HG03039 (cell line): Measurements from ENCODE around the gene NUP62CL.
"Not testable (repeated sequence)": the region's sequence is repeated elsewhere in the genome, so short reads cannot be mapped to it uniquely, and the experiment has no call there.

ENCODE experiments used
- ATAC-seq: cut with Tn5 transposase; IDR thresholded peaks from one replicate; pipeline ENCODE4 v1.9.1; 2021; ENCODE audit warnings: mild to moderate bottlenecking, moderate library complexity; ENCODE audit not compliant: unreplicated experiment

The NUP62CL gene, protein sequence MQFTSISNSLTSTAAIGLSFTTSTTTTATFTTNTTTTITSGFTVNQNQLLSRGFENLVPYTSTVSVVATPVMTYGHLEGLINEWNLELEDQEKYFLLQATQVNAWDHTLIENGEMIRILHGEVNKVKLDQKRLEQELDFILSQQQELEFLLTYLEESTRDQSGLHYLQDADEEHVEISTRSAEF

DNA sequence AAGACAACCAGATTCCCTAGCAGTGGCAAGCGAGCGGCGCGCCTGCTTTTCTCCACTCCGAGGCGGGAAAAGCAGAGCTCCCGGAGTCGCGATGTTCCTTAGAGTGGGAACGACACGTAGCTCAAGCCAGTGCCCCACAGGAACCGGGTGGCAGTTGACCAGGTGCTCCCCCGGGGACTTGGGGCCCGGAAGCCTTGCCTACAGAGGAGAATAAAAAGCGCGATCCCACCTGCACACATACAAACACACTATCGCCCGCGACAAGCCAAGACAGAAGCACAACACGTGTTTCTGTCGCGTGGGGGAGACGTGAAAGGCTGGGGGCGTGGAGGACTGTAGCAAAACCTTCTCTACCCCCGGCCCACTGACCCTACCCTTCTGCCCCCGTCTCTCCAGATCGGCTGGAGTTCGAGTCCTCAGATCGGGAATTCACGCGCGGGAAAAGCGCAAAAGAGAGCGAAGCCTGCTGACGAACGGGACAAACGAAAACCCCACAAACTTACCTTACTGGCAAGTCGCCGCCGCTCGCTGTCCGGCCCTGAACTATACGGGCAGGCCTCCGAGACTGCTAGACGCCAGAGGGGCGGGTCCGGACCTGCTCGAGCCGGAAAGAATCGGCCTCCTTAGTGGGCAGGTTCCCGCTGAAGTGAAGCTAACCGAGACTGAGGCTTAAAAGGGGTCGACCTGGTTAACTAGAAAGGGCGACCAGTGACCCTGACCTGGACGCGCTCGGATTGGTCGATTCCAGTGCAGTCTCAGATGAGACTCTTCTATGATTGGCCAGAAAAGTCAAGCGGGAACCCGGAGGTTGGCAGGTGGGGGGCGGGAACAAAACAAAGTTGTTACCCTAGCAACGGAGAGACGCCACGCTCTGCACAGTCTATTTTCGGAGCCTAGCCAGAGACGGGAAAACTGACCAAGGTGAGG lies at the start of gene NUP62CL, which contains the start of gene DNAAF6:
Gene NUP62CL (minus strand): TSS at position 664 of the 927 bp plus-strand sequence. CDS start 31,287 bp downstream, outside the sequence.
Gene DNAAF6 (plus strand): TSS at position 842 of the 927 bp plus-strand sequence. CDS start 6,265 bp downstream, outside the sequence.
- peak; percentile 98 for ATAC-seq

DNA sequence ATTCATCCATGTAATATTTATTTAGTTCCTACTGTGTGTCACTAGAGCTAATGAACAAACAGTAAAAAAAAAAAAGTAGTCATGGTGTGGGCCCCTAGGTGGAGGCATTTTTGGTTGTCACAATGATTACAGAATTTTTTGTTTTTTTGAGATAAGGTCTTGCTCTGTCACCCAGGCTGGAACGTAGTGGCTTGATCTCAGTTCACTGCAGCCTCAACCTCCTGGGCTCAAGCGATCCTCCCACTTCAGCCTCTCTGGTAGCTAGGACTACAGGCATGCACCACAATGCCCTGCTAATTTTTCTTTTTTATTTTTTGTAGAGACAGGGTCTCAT lies 22.2 kb upstream of the NUP62CL start:
- ATAC-seq = no peak

DNA sequence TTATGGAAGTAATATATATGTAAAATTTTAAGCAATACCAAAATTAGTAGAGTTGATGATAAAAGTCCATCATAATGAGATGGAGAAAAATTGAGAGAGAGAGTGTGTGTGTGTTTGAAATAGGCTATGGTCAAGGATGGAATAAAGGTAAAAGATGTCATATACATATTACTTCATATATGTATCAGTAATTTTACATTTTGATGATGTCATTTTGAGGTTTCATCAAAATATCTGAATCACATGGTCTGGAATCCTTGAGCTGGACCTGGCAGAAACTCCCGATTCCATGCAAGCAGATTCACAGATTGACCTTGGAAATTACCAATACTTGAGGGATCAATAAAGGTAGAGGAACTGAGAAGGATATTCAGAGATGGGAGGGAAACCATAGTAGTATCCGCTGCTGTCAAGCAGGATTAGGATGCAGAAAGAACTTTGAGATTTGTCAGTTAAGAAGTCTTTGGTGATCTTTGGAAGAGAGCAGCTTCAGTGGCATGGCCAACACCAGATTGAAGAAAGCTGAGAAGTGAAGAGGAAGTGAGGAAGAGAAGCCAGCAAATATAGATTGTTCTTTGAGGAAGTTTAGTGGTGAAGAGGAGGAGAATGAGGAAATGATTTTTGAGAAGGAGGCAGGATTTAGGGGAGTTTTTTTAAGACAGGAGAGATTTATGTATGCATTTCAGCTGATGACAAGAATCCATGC lies 21.7 kb upstream of the NUP62CL start:
- no peak for ATAC-seq

DNA sequence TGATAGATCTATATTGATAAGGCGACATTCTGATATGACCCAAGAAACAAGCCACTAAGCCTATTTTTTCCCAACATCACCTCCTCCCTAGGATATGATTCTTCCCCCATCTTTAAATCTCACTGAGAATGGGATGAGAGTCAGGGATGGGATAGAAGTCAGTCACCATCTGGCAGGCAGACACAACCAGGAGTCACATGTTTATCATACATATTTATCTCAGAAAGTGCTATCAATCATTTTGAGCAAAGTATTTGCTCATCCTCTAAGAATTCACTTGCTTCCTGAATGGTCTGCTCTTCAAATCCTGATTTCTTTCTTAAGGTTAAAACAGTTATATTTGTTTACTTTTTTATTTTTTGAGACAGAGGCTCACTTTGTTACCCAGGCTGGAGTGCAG lies 20.5 kb upstream of the NUP62CL start:
- no peak for ATAC-seq

DNA sequence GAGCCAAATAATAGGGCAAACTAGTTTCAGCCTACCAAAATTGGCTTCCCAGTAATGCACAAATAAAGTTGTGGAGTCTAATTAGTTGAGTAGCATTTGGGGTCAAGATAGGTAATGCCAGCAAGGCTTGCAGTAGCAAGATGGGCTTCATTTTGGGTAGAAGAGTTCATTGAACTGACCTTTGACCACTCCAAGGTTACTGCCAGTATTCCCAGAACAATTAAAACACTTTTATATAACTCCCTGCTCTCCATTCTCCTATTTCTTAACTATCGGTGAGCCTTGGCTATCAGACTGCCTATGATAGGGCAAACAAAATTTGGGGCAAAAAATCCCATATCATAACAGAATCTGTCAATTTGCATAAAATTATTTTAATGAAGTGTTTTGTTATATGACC lies 7.2 kb upstream of the NUP62CL start:
- ATAC-seq = no peak

DNA sequence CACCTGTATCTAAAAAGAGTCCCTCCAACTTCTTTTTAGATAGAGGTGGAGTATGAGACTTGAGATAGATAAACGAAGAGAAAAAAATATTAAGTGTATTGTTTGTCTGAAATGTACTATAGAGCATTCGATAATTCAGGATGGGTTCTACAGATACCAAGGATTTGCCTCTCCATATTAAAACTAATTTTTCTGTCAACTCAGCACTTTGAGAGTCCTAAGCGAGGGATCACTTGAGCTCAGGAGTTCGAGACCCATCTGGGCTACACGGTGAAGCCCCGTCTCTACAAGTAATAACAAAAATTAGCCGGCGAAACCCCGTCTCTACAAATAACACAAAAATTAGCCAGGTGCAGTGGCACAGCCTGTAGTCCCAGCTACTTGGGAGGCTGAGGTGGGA lies 1.7 kb upstream of the NUP62CL start:
- no peak for ATAC-seq

DNA sequence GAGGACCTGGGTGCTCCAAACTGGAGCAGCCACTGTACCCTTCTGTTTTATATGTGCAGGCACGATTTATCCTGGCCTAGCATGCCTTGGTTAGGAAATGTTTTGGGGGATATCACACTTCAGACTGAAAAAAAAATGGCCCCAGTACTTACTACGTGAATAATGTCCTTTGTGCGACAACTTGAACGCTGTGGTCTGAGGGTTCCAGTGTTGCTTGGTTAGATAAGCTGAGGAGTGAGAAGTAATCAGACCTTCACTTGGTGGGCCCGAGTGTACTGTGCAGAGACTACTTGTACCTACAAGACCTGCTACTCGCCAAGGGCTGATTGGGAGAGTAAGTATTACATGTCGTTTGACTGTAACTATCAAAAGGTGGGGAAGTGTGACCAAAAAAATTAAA lies 856 bp upstream of the NUP62CL start:
- ATAC-seq = no peak

DNA sequence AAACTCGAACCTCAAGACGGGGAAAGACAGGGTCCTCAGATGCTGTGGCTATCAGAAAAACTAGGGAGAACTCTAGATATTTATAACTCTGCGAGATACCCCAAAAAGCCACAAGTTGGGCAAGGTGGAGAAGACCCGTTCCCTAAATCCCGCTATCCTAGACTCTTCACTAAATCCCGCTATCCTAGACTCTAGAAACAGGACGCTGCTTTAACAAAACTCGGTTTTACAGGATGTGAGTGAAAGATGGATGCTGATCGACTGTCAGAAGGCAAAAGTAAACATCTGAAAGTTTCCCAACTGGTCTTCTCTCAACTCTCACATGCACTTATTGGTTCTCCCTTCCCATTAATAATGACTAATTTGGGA lies 448 bp upstream of the NUP62CL start:
- no peak for ATAC-seq

DNA sequence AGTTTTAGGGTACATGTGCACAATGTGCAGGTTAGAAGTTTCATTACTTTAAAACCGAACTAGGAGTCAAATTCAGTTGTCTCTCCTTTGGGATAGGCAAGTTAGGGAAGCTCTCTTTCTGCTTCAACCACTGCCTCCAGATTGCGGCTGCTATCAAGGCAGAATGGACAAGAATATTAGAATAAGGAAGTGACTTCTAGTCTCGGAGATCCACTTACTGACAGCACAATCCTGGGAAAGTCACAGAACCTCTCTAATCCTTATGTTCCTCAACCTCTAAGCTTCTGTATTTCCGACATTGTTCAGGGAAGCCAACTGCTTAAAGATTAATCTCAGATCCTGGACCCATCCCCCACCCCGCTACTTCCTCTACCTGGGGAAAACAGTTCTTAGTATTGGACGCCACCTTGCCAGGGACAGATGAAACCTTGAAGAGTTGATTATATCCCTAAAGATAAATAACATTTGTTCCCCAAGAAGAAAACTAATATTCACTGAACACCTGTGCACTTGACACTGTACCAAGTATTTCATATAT lies 2.1 kb downstream of the NUP62CL start:
- no peak for ATAC-seq

DNA sequence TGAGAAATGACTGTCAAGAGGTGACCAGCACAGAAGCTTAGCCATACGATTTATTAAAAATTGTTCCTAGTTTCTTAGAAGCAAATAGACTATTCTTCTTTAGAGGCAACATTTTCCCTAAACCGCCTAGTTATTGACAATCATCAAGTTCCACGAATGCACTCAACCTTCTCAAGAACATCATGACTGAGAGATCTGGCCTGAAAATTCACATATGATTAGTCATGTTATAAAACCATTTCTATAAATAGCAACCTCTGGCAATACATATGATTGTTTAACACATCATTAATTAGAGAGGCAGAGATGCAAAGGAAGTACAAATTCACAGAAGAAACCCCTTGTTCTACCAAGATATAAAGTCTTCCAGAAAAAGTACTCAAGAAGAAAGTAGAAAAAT lies 6.7 kb downstream of the NUP62CL start:
- no peak for ATAC-seq

DNA sequence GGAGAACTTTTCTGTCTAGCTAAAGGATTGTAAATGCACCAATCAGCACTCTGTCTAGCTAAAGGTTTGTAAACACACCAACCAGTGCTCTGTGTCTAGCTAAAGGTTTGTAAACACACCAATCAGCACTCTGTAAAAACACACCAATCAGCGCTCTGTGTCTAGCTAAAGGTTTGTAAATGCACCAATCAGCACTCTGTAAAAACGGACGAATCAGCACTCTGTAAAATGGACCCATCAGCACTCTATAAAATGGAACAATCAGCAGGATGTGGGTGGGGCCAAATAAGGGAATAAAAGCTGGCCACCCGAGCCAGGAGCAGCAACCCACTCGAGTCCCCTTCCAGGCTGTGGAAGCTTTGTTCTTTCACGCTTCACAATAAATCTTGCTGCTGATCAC lies 8.2 kb downstream of the NUP62CL start:
- not testable (repeated sequence) for ATAC-seq

DNA sequence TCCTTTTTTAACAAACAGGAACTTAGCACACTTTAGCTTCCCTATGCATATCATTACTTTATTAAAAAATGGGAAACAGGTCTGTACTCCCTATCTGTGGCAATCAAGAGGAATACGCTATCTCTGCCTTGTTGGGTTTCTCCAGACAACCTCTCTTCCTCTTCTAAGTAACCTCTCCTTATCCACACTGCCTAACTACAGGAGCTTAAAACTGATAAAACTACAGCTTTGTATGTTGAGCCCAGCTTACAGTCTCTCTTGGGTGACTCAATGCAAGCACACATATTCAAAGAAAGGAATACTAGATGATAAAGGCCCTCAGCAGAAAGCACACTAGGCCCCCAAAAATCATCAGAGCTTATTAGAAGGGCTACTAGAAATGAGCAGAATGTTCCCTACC lies 8.9 kb downstream of the NUP62CL start:
- no peak for ATAC-seq

DNA sequence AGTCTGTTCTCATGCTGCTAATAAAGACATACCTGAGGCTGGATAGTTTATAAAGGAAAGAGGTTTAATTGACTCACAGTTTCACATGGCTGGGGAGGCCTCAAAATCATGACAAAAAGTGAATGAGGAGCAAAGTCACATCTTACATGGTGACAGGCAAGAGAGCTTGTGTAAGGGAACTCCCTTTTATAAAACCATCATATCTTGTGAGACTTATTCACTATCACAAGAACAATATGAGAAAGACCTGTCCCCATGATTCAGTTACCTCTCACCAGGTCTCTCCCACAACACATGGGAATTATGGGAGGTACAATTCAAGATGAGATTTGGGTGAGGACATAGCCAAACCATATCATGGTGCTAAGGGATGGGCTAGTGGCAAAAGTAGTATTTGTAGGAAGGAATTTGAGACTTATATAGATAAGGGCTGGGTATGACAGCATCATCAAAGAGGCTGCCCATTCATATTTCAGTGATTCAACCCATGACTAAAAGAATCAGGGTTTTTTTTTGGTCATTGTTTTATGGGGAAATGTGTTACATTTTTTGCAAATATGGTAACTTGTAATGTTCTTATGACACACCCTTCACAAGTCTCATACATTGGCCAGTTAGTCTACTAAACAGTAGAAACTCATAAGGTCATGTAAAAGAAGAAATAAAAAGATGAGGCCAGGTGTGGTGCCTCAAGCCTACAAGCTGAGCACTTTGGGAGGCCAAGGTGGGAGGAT lies 34.7 kb downstream of the NUP62CL start:
- no peak for ATAC-seq

DNA sequence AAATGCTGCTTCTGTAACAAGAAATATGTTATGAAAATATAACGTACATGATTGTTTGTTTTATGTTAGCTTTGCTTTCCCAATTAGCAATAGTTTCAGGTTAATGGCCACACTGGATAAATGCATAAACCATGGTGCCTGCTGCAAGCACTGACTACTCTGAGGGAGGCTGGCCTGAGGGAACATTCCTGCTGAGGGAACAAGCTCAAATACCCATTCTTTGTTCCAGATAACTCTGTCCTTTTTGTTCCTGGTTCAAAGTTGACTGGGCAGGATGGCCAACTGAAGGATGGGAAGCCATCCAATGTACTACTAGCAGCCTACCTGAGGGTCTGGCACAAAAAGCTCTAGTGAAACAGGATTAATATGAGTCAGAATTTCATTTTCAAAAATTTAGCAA lies 37.5 kb downstream of the NUP62CL start:
- ATAC-seq = no peak

DNA sequence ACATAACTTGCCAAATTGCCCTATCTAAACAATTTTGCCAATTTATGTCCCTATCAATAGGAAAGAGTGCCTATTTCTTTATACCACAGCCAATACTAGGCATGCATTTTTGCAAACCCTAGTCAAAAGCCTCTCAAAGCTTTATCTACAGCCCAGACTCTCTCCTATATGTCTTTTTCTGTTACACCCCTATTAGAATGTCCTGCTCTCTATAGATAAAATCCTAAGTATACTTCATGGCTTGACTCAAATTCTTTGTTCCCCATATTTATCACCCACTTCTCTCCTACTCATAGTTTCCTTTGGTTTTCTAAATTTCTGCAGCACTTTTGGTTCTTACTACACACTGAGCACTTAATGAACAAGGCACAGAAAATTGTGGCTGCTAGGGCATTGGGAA lies 38.0 kb downstream of the NUP62CL start:
- ATAC-seq = no peak

DNA sequence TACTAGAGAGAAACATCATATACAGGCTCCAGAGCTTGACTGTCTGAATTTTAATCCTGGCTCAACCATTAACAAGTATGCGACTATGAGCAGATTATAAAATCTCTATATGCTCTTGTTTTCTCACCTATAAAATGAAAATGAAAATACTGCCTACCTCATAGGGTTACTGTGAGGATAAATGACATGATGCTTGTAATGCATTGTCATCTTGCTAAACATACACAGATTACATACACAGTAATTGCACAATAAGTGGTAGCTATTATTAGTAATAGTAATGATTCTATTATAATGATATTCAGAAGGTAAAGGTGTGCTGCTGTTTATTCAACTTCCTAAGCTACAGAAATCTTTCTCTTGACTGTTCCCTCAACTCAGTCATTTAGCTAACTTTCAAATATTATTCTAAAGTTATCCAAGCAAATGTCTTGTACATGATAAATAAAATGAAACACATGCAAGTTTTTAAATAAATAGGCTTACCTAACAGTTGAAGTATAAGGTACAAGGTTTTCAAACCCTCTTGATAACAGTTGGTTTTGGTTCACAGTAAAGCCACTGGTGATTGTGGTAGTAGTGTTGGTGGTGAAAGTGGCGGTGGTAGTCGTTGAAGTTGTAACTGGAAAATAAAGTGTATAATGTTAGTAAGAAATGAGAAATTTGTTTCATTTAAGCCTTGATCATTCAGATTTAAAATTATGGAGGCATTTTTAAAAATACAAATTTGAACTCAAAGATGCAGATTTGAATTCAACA lies 38.9 kb downstream of the NUP62CL start:
- no peak for ATAC-seq

DNA sequence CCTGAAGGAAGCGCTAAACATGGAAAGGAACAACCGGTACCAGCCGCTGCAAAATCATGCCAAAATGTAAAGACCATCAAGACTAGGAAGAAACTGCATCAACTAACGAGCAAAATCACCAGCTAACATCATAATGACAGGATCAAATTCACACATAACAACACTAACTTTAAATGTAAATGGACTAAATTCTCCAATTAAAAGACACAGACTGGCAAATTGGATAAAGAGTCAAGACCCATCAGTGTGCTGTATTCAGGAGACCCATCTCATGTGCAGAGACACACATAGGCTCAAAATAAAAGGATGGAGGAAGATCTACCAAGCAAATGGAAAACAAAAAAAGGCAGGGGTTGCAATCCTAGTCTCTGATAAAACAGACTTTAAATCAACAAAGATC lies 48.6 kb downstream of the NUP62CL start:
- ATAC-seq = not testable (repeated sequence)

DNA sequence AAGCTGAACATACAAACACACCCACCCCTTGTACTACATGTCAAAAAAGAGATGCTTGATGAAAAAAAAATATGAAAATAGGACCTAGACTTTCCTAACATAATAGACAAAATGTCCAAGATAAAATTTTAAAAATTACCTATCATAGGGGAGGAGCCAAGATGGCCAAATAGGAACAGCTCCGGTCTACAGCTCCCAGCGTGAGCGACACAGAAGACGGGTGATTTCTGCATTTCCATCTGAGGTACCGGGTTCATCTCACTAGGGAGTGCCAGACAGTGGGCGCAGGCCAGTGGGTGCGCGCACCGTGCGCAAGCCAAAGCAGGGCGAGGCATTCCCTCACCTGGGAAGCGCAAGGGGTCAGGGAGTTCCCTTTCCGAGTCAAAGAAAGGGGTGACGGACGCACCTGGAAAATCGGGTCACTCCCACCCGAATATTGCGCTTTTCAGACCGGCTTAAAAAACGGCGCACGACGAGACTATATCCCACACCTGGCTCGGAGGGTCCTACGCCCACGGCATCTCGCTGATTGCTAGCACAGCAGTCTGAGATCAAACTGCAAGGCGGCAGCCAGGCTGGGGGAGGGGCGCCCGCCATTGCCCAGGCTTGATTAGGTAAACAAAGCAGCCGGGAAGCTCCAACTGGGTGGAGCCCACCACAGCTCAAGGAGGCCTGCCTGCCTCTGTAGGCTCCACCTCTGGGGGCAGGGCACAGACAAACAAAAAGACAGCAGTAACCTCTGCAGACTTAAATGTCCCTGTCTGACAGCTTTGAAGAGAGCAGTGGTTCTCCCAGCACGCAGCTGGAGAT lies 50.4 kb downstream of the NUP62CL start:
- ATAC-seq = not testable (repeated sequence)
